Medulla oblongata (tissue), 1 donor: ENCODE data around the gene ARL4C.
A peak's percentile ranks its signal among the peaks of the same experiment; 100 is the strongest.

Source experiments
- DNase-seq: peaks from one replicate; pipeline ENCODE4 v3.0.0-alpha.2; 2015; ENCODE audit errors: extremely low spot score

Gene ARL4C

GRCh38 chr2:234496835-234497593 lies at the start of gene ARL4C:
TSS of gene ARL4C (minus strand) at chr2:234497081. CDS start at chr2:234496586, 495 bp downstream.
- DNase-seq, result peak; percentile 54

GRCh38 chr2:234544659-234545611 lies 48.1 kb upstream of the ARL4C start:
- peak; percentile 75 for DNase-seq

GRCh38 chr2:234542742-234543141 lies 45.9 kb upstream of the ARL4C start:
- no peak for DNase-seq

DNA sequence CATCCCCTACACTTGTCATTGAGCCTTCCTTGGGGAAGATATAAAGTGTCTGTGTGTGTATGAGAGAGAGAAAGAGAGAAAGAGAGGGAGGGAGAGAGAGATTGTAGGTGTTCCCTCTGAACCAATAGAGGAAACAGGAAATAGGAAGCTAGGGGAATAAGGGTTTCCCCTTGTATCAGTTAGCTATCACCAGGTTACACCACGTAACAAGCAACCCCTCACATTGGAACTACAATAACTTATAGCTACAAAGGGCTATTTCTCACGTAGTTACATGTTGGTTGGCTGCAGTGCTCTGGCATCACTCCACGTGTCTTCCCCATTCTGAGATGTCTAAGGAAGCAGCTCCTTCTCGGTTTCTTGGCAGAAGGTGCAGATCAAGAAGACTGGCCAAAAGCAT lies 41.0 kb upstream of the ARL4C start:
- no peak for DNase-seq

DNA sequence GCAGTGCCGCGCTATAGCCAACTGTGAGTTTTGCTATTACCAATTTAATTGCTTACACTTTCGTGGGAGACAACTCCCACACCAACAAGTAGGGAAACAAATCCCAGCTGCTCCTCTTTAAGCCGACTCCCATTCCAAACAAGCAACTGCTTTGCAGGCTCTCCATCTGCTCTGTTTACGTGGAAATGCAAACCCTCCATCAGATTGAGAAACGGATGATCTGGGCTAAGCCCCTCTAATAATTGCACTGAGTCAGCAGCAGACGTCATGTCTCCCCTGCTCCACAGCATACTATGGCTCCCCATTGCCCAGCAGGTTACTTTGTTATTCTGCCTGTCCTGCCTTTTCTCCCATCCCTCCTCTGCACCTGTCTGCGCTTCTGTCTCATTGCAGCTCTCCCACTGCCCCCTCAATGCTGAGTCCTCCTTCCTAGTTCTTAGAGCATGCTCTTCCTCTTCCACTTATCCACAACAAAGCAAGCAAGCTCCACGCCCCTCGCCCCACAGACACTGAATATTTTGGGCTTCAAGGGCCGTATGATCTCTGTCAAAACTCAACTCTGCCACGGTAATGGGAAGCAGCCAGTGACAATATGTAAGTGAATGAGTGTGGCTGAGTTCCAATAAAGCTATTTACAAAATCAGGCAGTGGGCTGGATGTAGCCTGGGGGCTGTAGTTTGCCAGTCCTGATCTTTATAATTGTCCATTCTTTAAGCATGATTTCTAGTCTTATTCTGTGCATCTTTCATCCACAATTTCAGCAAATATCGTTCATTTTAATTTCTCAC lies 39.5 kb upstream of the ARL4C start:
- no peak for DNase-seq

- DNase-seq, result no peak
Observed at GRCh38 chr2:234535464-234535863, 38.6 kb upstream of the ARL4C start.

DNA sequence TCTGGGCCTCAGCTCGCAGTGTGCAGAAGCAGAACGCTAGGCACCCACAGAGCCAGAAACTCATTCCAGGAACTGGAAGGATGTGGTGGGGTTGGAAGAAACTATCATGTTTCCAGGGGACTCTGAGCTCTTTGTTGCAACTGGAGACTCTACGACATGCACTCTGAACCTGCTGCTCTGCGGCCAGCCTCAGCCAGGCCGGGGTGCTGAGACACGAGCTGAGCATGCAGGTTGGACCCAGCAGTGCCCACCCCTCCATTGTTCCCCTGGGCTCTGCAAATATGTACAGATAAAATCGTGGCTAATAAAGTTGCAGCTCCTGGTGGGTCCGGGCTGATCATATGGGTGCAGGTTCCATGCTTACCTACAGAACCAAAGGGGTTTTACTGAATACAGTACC lies 37.6 kb upstream of the ARL4C start:
- no peak for DNase-seq

DNA sequence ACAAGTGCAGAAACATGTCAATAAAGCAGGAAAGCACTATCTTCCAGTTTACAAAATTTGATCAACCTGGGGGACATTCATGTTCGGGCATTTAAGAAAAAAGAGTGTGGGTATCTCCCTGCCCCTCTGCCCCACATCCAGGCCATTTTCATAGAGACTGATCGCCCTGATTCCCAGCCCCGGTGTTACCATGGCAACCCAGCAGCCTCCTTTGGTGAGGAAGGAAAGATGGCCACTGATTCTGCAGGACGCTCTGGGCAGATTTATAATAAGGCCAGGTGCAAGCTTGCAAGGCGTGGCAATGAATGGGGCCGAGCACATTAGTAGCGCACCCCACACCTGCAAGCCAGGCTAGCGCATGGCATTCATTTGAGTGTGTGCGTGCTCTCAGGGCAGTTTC lies 36.7 kb upstream of the ARL4C start:
- DNase-seq, result no peak

GRCh38 chr2:234528410-234529148 lies 31.7 kb upstream of the ARL4C start:
- no peak for DNase-seq

GRCh38 chr2:234526711-234527110 lies 29.8 kb upstream of the ARL4C start:
- DNase-seq, result no peak

- no peak for DNase-seq
Observed at GRCh38 chr2:234521536-234521935, 24.7 kb upstream of the ARL4C start.

- DNase-seq, result no peak
Observed at GRCh38 chr2:234518986-234519642, 22.2 kb upstream of the ARL4C start.

GRCh38 chr2:234517971-234518370 lies 21.1 kb upstream of the ARL4C start:
- DNase-seq, result no peak

DNA sequence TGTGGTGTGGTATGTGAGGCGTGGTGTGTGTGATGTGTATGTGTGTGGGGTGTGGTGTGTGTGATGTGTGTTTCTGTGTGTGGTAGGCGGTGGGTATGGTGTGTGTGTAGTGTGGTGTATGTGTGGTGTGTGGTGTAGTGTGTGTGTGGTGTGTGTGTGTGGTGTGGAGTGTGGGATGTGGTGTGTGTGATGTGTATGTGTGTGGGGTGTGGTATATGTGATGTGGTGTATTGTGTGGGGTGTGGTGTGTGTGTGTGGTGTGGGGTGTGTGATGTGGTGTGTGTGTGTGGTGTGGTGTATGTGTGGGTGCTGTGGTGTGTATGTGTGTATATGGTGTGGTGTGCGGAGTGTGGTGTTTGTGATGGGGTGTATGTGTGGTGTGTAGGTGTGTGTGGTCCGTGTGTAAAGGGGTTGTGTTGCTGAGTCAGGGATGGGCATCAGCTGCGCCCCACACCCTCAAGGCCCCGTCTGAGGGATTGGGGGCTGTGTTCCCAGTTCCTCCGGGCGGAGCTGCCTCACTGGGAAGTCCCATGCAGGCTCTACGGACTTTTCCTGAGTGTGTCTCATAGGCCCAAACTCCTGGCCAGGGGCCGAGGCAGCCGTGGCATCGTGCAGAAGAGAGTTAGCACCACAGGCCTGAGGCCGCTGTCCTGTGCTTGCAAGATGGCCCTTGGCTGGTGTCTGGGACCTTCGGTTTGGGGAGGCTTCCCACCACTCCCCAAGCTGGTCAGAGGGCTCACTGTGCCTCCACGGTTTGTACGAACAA lies 18.2 kb upstream of the ARL4C start:
- no peak for DNase-seq

GRCh38 chr2:234514099-234514498 lies 17.2 kb upstream of the ARL4C start:
- DNase-seq, result no peak

DNA sequence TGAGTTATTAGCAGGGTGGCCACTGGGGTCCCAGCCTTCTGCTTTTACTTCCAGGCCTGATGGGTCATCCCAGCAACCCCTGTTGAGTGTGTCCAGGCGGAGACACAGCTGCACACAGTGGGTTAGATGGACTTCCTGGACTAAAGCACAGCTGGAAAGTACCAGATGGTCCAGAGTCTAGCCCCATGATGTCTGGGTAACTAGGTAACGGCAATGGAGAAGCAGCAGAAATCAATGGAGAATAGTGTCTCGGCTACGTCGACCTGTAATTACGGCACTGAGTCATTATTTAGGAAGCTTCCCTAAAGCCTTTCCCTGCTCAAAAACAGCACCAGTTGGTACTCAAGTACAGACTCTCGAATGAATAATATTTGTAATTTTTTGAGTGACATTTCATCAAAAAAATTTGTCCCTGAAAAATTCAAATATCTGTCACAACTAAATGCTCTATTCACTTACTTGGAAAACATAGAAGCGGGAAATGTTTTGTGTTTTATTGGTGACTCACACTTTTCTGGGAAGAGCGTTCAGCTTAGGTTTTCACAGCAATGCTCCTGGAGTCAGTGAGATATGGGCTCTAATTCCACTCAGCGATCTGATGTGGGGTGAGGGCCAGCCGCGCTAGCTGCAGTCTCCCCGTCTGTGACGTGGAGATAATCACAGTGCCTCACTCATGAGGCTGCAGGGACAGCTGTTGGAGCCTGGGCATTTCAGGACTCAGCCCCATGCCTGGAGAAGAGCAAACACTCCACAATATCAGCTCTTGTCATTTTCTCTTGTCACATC lies 16.2 kb upstream of the ARL4C start:
- no peak for DNase-seq

DNA sequence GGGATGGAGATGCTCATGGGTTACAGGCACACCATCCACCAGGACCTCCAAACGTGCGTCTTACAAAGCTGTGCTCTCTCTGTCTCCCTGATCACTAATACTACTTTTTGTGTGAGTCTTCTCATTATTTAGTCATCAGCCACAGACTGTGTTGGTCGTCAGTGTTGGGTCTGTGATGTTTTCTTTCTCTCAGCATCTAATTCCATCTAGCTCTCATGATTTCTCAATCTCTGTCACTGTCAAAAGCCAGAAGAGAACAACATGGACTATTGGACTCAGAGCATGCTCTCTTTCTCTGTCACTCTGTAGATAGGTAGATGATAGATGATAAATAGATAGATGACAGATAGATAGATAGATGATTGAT lies 6.0 kb upstream of the ARL4C start:
- DNase-seq, result no peak

- no peak for DNase-seq
Observed at GRCh38 chr2:234502285-234502918, 5.5 kb upstream of the ARL4C start.
